SK-N-SH (cell line): ENCODE results near the gene PDE4D. TPM values are rescaled to one million over a fixed set of nuclear protein-coding genes. Genes with fewer than 3 reads are reported as not detected.

Experiments
- CTCF ChIA-PET: fragments of 300-600, 350-600 bp; formaldehyde crosslinking; extraction: SDS; loops from one replicate; lab custom pipeline; 2021; lab: Yijun Ruan, JAX
- POLR2A ChIA-PET: fragments of 350-600 bp; sonication (Branson Sonifier 250); formaldehyde crosslinking; extraction: SDS; loops from one replicate; lab custom pipeline; 2020; ENCODE audit warnings: antibody characterized with exemption, inconsistent platforms; lab: Yijun Ruan, JAX
- DNase-seq: peaks from one replicate; pipeline ENCODE4 v3.0.0; 2012
- H2AFZ ChIP-seq: fragments of 200-600 bp; sonication (generic); 2 replicates; pipeline ENCODE4 v1.8.1; 2016; ENCODE audit warnings: antibody characterized with exemption, mild to moderate bottlenecking, low read depth
- H3F3A ChIP-seq: fragments of 200-600 bp; sonication (generic); replicated peaks from 2 replicates; pipeline ENCODE3; 2016; ENCODE audit warnings: antibody characterized with exemption, mild to moderate bottlenecking; ENCODE audit not compliant: insufficient read depth
- H3K27ac ChIP-seq, 2 experiments: fragments of 200-500 bp in 1 of 2; fragments of 200-600 bp in 1 of 2; sonication (Bioruptor generic) in 1 of 2; sonication (generic), shearing (Covaris generic) in 1 of 2; 2 replicates each; pipeline versions ENCODE4 v1.5.1 to v1.6.1; 2014 to 2016; ENCODE audit warnings: low read depth in 2 of 2, inconsistent platforms in 1 of 2, low read length in 1 of 2, mild to moderate bottlenecking in 1 of 2, mixed read lengths in 1 of 2
- H3K27me3 ChIP-seq: fragments of 200-600 bp; sonication (generic), shearing (Covaris generic); 2 replicates; pipeline ENCODE4 v1.6.1; 2016; ENCODE audit warnings: mixed run types; ENCODE audit not compliant: insufficient read depth
- H3K36me3 ChIP-seq, 2 experiments: fragments of 200-500 bp in 1 of 2; fragments of 200-600 bp in 1 of 2; sonication (Bioruptor generic) in 1 of 2; sonication (generic) in 1 of 2; replicated peaks in 1 of 2; 2 replicates each; pipeline versions ENCODE3 to v1.5.1; 2014 to 2016; ENCODE audit warnings: low read length in 1 of 2, mild to moderate bottlenecking in 1 of 2; ENCODE audit not compliant: insufficient read depth in 2 of 2, control insufficient read depth in 1 of 2
- H3K4me1 ChIP-seq, 2 experiments: fragments of 200-500 bp in 1 of 2; fragments of 200-600 bp in 1 of 2; sonication (Bioruptor generic) in 1 of 2; sonication (generic), shearing (Covaris generic) in 1 of 2; 2 replicates each; pipeline versions ENCODE4 v1.5.1 to v1.6.1; 2014 to 2016; ENCODE audit warnings: low read depth in 1 of 2, low read length in 1 of 2, mixed run types in 1 of 2; ENCODE audit not compliant: insufficient read depth in 2 of 2, control insufficient read depth in 1 of 2
- H3K4me2 ChIP-seq: fragments of 200-600 bp; sonication (generic), shearing (Covaris generic); 2 replicates; pipeline ENCODE4 v1.6.1; 2017; ENCODE audit warnings: mixed run types
- H3K4me3 ChIP-seq, 2 experiments: fragments of 200-500 bp in 1 of 2; fragments of 200-600 bp in 1 of 2; sonication (Bioruptor generic) in 1 of 2; sonication (generic), shearing (Covaris generic) in 1 of 2; 2 replicates each; pipeline versions ENCODE4 v1.5.1 to v1.8.1; 2014 to 2016; ENCODE audit warnings: low read depth in 2 of 2, inconsistent platforms in 1 of 2, low read length in 1 of 2, mild to moderate bottlenecking in 1 of 2, mixed read lengths in 1 of 2, moderate library complexity in 1 of 2
- H3K79me2 ChIP-seq: fragments of 200-600 bp; sonication (generic); 2 replicates; pipeline ENCODE4 v1.8.1; 2017; ENCODE audit warnings: mild to moderate bottlenecking; ENCODE audit not compliant: insufficient read depth
- H3K9ac ChIP-seq: fragments of 200-600 bp; sonication (generic); 2 replicates; pipeline ENCODE4 v1.6.1; 2017; ENCODE audit warnings: mixed run types
- H3K9me2 ChIP-seq: fragments of 200-600 bp; sonication (generic); 2 replicates; pipeline ENCODE4 v1.6.1; 2017; ENCODE audit warnings: mixed run types
- H3K9me3 ChIP-seq: fragments of 200-600 bp; sonication (generic); 2 replicates; pipeline ENCODE4 v1.6.1; 2017; ENCODE audit warnings: mixed run types, mild to moderate bottlenecking, moderate library complexity
- H4K20me1 ChIP-seq: fragments of 200-600 bp; sonication (generic); 2 replicates; pipeline ENCODE4 v1.6.1; 2017; ENCODE audit warnings: mild to moderate bottlenecking, mixed run types; ENCODE audit not compliant: insufficient read depth
- EZH2phosphoT487 ChIP-seq: fragments of 200-600 bp; sonication (generic); IDR thresholded peaks from 2 replicates; pipeline ENCODE4 v1.6.1; 2017; ENCODE audit warnings: low read depth, mixed run types, mild to moderate bottlenecking, antibody characterized with exemption, moderate library complexity, borderline replicate concordance
- FOXJ3 ChIP-seq: sonication (generic); formaldehyde crosslinking; IDR thresholded peaks from 2 replicates; pipeline ENCODE4 v1.5.1; 2020; ENCODE audit warnings: mild to moderate bottlenecking, missing genetic modification reagents
- FOXM1 ChIP-seq: IDR thresholded peaks from 2 replicates; pipeline ENCODE4 v1.4.0; 2012; ENCODE audit warnings: low read depth, mild to moderate bottlenecking
- GABPA ChIP-seq: IDR thresholded peaks from 2 replicates; pipeline ENCODE4 v1.4.0; 2012; ENCODE audit warnings: low read depth, mild to moderate bottlenecking
- JUND ChIP-seq: IDR thresholded peaks from 2 replicates; pipeline ENCODE4 v1.4.0; 2012
- NRF1 ChIP-seq: IDR thresholded peaks from 2 replicates; pipeline ENCODE4 v1.6.1; 2012; ENCODE audit warnings: low read depth, mild to moderate bottlenecking, low read length
- RFX5 ChIP-seq: IDR thresholded peaks from 2 replicates; pipeline ENCODE4 v1.6.1; 2012; ENCODE audit warnings: mild to moderate bottlenecking, improper control_type of control experiment, low read length
- SIN3A ChIP-seq: IDR thresholded peaks from 2 replicates; pipeline ENCODE4 v1.6.1; 2012; ENCODE audit warnings: low read depth, mild to moderate bottlenecking, low read length, moderate library complexity, borderline replicate concordance
- YY1 ChIP-seq: IDR thresholded peaks from 2 replicates; pipeline ENCODE4 v1.4.0; 2012; ENCODE audit warnings: low read depth, mild to moderate bottlenecking
- WGBS: methylation state at CpG from one replicate; pipeline ENCODE4 v1.1.6; 2017; ENCODE audit warnings: low lambda C conversion rate; 5-methylcytosine and 5-hydroxymethylcytosine counted together
- polyA plus RNA-seq, 3 experiments: library from polyadenylated mRNA; depleted of rRNA; stranded (reverse); fragments of >200 nt; gene quantifications; 2 replicates each; pipeline ENCODE4 v1.2.3, GENCODE V29; 2012
- TF ChIP-seq, protein P1 (sequence below): IDR thresholded peaks from 2 replicates; pipeline ENCODE4 v1.6.1; 2012; ENCODE audit warnings: mild to moderate bottlenecking, low read depth, low read length, moderate library complexity
- TF ChIP-seq, protein P2 (sequence below): IDR thresholded peaks from 2 replicates; pipeline ENCODE4; 2012

The PDE4D gene
- polyA plus RNA-seq, 1 of the 3 experiments (the other 2 are of a cell fraction): 2.4 TPM

DNA sequence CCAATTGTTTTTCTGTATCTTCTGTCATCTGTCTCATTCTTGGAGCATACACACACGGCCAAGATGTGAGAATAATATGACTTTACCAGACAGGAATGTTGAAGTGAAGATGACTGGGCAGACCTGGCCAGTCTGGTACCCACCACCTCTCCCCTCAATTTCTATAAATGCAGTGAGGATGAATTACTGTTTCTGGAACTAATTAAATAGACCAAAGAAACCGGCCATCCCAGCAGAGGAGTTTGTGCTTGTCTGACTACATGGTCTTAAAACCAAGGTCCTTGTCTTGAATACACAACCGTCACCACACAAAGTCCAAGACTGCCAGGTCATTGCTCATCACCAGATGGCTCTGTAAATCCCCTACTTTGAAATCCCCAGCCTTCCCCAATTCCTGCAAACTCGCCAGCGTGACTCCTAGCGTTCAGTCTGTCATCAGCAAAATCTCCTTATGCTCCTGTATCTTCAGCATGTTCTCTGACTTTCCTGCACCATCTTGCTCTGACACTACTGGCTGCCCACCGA lies 147.2 kb downstream of the PDE4D start (continued):
- TF ChIP-seq, protein P1, sequence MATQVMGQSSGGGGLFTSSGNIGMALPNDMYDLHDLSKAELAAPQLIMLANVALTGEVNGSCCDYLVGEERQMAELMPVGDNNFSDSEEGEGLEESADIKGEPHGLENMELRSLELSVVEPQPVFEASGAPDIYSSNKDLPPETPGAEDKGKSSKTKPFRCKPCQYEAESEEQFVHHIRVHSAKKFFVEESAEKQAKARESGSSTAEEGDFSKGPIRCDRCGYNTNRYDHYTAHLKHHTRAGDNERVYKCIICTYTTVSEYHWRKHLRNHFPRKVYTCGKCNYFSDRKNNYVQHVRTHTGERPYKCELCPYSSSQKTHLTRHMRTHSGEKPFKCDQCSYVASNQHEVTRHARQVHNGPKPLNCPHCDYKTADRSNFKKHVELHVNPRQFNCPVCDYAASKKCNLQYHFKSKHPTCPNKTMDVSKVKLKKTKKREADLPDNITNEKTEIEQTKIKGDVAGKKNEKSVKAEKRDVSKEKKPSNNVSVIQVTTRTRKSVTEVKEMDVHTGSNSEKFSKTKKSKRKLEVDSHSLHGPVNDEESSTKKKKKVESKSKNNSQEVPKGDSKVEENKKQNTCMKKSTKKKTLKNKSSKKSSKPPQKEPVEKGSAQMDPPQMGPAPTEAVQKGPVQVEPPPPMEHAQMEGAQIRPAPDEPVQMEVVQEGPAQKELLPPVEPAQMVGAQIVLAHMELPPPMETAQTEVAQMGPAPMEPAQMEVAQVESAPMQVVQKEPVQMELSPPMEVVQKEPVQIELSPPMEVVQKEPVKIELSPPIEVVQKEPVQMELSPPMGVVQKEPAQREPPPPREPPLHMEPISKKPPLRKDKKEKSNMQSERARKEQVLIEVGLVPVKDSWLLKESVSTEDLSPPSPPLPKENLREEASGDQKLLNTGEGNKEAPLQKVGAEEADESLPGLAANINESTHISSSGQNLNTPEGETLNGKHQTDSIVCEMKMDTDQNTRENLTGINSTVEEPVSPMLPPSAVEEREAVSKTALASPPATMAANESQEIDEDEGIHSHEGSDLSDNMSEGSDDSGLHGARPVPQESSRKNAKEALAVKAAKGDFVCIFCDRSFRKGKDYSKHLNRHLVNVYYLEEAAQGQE: no peak
- no peak for TF ChIP-seq RFX5
- TF ChIP-seq GABPA: no peak
- TF ChIP-seq FOXM1: 0 out of 2 replicates have a peak, but pooled peaks have one; percentile 18
- peak; percentile 68 for TF ChIP-seq JUND
- TF ChIP-seq YY1: no peak
- TF ChIP-seq FOXJ3 (CRISPR knock-in tag): no peak
- TF ChIP-seq NRF1: no peak
- 0 out of 2 replicates have a peak, but pooled peaks have one; percentile 29 for TF ChIP-seq SIN3A
- TF ChIP-seq EZH2phosphoT487: no peak

DNA sequence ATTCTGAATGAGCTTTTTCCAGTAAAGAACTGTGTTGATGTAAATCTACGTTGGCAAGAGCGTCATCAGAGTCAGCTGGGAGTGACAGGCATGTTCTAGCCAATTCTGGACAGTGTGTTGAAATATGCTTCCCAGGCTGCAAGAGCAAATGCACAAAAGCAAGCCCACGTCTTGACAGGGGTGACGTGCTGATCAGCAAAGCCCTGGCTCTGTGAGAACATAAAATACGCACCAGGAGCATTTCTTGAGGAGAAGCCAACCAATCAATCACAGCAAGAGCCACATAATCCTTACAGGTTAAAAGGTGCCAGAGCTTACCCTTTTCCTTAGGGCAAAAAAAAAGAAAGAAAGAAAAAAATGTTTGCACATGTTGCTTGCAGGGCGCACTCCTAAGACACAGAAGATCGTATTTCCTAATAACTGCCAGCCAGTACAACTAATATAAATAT lies 148.1 kb downstream of the PDE4D start:
- Histone ChIP-seq H3K9me3 (no peaks in the 10 kb centered on the region), H3K79me2 (peaks cover 8% of the 10 kb centered on the region; the same call in 1 of the 2 replicates), H3K27me3 (no peaks in the 10 kb centered on the region), H3K4me2 (peak overlapping the region; percentile 43; the same call in 1 of the 2 replicates), H3K4me1 (peaks cover 9 to 14% of the 10 kb centered on the region in 2 experiments), H3K9ac (peak overlapping the region; percentile 47; the same call in 1 of the 2 replicates), H4K20me1 (no peaks in the 10 kb centered on the region), H2AFZ (no peak overlapping the region), H3K4me3 (peak overlapping the region in 1 of 2 experiments; percentile 3; a peak in 2 of 4 replicates), H3K27ac (peak overlapping the region; percentile 53 to 90), H3K9me2 (no peaks in the 10 kb centered on the region), H3K36me3 (no peaks in the 10 kb centered on the region), H3F3A (peaks cover 36% of the 10 kb centered on the region)
- TF ChIP-seq, protein P2, sequence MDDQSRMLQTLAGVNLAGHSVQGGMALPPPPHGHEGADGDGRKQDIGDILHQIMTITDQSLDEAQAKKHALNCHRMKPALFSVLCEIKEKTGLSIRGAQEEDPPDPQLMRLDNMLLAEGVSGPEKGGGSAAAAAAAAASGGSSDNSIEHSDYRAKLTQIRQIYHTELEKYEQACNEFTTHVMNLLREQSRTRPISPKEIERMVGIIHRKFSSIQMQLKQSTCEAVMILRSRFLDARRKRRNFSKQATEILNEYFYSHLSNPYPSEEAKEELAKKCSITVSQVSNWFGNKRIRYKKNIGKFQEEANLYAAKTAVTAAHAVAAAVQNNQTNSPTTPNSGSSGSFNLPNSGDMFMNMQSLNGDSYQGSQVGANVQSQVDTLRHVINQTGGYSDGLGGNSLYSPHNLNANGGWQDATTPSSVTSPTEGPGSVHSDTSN: peak; percentile 27
- no peak for TF ChIP-seq GABPA
- ChIA-PET POLR2A (no interaction called here), CTCF (interaction anchor here (1.2 kb wide), 1 partner anchor 21 kb away, joined by 4 read pairs; no protein-coding TSS in a partner anchor)
- DNase-seq: no peak
- WGBS: 50% methylated on average over 7 of the region's 7 CpGs
